GM18498 (cell line): ENCODE data around the gene TRMT61A.

Experiments used
- ATAC-seq: cut with Tn5 transposase; IDR thresholded peaks from one replicate; pipeline ENCODE4 v1.9.1; 2021; ENCODE audit warnings: mild to moderate bottlenecking, moderate library complexity; ENCODE audit not compliant: unreplicated experiment

The TRMT61A gene

DNA sequence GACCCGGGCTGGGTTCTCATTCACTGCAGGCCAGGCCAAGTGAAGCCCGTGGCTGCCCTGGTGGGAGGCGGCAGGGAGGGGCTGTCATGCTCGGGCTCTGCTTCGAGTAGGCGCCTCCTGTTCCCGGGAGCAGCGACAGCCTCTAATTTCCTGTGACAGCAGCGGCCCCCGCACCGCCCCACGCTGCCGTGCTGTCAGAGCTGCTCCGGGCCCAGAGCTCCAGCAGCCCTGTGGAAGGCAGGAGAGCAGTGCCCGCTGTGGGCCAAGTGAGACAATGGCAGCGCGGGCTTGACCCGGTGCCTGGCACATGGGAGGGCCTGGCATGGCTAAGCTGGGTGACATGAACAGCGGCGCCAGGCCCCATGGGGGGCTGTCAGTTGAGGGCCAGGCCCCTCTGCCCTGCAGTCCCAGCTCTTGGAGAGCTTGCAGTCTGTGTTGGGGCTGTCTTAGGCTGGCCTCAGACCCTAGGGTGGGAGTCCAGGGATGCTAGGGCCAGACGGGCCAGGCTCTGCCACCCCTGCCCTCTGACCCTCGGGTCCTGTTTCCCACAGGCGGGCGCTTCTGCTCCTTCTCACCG lies 5.1 kb downstream of the TRMT61A start:
- no peak for ATAC-seq

GRCh38 chr14:103534576-103535061 lies 5.6 kb downstream of the TRMT61A start:
- no peak for ATAC-seq

GRCh38 chr14:103535081-103535890 lies 6.3 kb downstream of the TRMT61A start:
- ATAC-seq, result no peak

GRCh38 chr14:103535891-103536565 lies 7.0 kb downstream of the TRMT61A start:
- no peak for ATAC-seq

DNA sequence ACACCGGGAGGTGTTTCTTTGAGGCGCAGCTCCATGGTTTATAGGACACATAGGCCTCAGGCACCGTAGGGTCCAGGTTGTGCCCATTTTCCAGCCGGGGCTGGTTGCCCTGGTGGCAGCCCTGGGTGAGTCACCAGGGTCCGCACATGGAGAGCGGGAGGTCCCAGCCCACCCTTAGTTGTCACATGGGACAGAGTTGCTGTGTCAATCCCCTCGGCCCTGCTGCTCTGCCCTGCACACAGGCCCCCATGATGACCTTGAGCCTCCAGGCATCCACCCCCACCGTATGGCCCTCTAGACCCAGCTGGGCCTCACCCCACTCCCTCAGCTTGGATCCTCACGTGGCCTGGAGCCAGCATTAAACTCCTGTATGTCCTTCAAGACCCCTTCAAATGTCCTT lies 7.7 kb downstream of the TRMT61A start:
- no peak for ATAC-seq

GRCh38 chr14:103537175-103537990 lies 8.4 kb downstream of the TRMT61A start:
- ATAC-seq, result no peak

GRCh38 chr14:103538291-103539055 lies 9.5 kb downstream of the TRMT61A start:
- ATAC-seq, result no peak

GRCh38 chr14:103539056-103539825 lies 10.2 kb downstream of the TRMT61A start:
- ATAC-seq, result no peak

DNA sequence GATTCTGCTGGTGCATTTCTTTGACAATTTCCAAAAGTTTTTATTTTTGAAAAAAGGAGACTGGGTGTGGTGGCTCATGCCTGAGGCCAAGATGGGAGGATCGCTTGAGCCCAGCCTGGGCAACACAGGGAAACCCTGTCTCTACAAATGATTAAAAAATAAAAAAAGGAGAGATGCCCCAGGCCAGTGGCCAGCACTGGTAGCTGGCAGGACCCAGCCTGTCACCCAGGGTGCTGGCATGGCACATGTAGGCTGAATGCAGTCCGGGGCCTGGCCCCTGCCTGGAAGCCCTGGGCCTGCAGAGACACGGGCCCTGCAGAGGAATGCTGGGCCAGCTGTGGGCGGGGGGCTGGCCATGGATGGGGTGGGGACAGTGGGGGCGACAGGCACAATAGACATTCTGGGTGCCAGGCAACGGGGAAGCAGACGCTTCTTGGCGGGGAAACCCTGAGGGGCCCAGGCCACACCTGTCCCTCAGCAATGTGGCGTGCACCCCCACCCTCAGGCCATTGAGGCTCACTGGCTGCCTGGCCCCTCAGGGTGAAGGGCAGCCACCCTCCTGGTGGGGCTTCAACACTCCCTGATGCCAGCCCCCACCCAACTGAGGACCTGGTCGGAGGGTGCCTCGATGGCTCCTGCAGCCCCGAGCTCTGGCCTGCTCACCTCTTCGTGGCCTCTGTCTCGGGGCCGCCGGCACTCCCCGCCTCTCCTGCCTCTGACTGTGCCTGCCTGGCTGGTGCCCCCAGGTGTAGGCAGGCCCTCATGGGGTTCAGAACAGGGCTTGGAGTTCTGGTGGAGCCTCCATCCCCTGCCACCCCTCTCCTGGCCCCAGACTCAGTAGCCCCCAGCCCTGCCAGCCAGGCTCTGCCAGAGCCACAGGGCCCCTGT lies 12.1 kb downstream of the TRMT61A start:
- no peak for ATAC-seq

- ATAC-seq, result no peak
Measured at GRCh38 chr14:103541709-103542604, 13.0 kb downstream of the TRMT61A start.

DNA sequence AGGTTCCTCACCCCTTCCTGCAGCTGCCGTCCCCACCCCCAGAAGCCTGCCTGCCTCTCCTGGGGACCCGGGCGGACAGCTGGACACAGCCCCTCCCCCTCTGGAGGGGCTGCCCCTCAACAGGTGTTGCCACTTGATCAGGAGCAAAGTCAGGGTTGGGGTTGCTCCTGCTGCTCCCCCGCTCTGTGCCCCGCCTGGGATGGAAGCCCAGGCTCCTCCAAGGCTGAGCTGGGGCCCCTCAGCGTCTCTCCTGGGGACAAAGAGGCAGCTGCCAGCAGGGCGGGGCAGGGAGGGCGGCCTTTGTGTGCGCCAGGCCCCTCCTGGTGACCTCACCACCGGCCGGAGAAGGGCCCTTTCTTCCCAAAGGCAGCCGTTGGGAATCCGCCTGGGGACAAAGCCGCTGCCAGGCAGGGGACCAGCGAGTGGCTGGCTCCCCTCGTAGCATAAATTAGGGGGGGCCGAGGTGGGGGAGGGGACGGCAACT lies 13.7 kb downstream of the TRMT61A start:
- ATAC-seq, result no peak

- no peak for ATAC-seq
Measured at GRCh38 chr14:103543140-103543539, 14.1 kb downstream of the TRMT61A start.

DNA sequence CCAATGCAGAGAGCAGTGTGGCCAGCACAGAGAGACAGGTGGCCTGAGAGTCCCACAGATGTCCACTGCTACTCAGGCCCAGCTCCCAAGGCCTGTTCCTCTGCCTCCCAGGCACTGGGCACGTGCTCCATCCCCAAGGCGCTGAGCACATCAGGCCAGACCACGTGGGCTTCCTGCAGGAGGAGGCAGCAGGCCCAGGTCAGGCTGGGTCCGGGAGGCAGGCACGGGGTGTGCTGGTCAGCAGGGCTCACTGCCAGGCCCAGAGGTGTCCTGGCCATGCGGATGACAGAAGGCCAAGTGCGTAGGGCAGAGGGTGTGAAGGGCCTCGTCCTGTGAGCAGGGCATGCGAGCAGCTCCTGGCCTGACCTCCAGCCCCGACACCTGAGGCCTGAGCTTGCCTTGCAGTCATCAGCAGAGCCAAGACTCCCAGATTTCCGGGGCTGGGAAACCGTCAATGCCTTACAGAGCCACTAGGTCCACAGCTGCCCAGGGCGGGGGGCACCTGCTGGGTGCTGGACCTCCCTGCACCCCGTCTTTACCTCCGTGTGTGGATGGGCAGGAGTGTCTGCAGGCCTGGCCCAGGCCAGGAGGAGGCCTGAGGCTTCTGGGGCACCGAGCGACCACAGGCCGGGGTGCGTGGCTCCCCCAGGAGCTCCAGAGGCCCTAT lies 14.9 kb downstream of the TRMT61A start:
- ATAC-seq, result no peak

- no peak for ATAC-seq
Measured at GRCh38 chr14:103544388-103545218, 15.6 kb downstream of the TRMT61A start.

DNA sequence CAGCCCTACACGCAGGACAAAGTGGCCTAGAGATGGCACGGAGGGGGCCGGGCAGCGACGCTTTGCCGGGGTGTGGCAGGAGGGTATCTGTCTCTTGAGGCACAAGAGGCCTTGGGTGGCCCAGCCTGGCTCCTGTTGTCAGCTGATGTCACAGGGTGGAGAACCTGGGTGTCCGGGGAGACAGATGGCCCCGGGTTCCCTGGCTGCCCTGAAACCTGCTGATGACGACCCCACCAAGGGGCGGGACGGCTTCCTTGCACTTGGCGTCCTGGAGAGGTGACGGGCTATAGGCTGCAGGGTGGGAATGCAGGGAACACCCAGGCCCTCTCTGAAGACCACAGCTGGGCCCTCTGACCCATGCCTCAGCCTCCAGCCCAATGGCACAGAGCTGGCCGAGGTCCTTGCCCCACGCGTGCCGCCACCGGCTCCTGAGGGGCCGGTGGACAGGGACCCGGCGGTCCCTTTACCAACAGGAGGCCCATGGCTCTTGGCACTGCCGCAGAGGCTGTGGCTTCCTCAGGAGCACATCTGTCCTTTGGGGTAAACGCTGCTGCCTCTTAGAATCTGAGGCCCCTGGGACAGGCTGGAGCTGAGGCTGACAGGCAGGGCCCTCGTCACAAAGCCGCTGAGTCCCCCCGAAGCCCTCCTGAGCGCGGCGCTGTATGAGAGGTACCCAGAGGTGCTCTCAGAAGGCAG lies 16.4 kb downstream of the TRMT61A start:
- ATAC-seq, result no peak
